ENCODE measurements around the gene OR1L6. TPM values are rescaled to one million over a fixed set of nuclear protein-coding genes. Genes with fewer than 3 reads are reported as not detected.

The OR1L6 gene
- polyA plus RNA-seq, 1 donor (not counting 4 experiments of a cell fraction or from before 2014, with no cell fraction given): not detected

- FAIRE-seq: no peak
Observed at GRCh38 chr9:122791872-122792669, 50.0 kb downstream of the OR1L6 start.

GRCh38 chr9:122797316-122798063, 55.4 kb downstream of the OR1L6 start:
- FAIRE-seq: no peak
- H3K79me2 ChIP-seq (ENCODE audit: control insufficient read depth, insufficient read depth, low read length): no peaks in the 10 kb centered on the region
- no peak overlapping the region for H3K9ac ChIP-seq (ENCODE audit: control insufficient read depth, extremely low read depth, insufficient read depth, low read length)
- H3K4me2 ChIP-seq (ENCODE audit: control insufficient read depth, extremely low read depth, insufficient read depth, low read depth, low read length): no peak overlapping the region
- no peak overlapping the region for H3K27ac ChIP-seq (ENCODE audit: control insufficient read depth, insufficient read depth, low read length)
- no peaks in the 10 kb centered on the region for H3K27me3 ChIP-seq (ENCODE audit: control insufficient read depth, extremely low read depth, insufficient read depth, low read length)
- no peak overlapping the region for H2AFZ ChIP-seq (ENCODE audit: control insufficient read depth, low read length)
- TF ChIP-seq EZH2 (IDR thresholded peaks at IDR 0.05; ENCODE audit: low read length) (no peak), CTCF (optimal IDR thresholded peaks at IDR 0.05 in 1 of 3, IDR thresholded peaks at IDR 0.05 in 1 of 3, conservative IDR thresholded peaks at IDR 0.05 in 1 of 3; ENCODE audit: extremely low read depth in 1 of 3, insufficient read depth in 2 of 3, low read length in 3 of 3) (peak in 1 of 3 experiments; percentile 12)
- H3K36me3 ChIP-seq (ENCODE audit: control insufficient read depth in 2 of 2, extremely low read depth in 1 of 2, insufficient read depth in 2 of 2, low read length in 2 of 2): no peaks in the 10 kb centered on the region
- DNase-seq (ENCODE audit: low read depth, low spot score): no peak
- H3K4me3 ChIP-seq (ENCODE audit: control insufficient read depth in 2 of 3, extremely low read depth in 1 of 3, insufficient read depth in 2 of 3, low read depth in 1 of 3, low read length in 3 of 3): no peak overlapping the region
- H3K4me1 ChIP-seq (ENCODE audit: control insufficient read depth, extremely low read depth, insufficient read depth, low read length): no peaks in the 10 kb centered on the region
- H4K20me1 ChIP-seq (ENCODE audit: control insufficient read depth, extremely low read depth, insufficient read depth, low read length): no peaks in the 10 kb centered on the region
- no peaks in the 10 kb centered on the region for H3K9me1 ChIP-seq (ENCODE audit: control insufficient read depth, extremely low read depth, insufficient read depth, low read length)
- no peaks in the 10 kb centered on the region for H3K9me3 ChIP-seq (ENCODE audit: control insufficient read depth, low read depth, low read length)
- dilution Hi-C loops (cut with MboI; ENCODE audit: extremely low pct_ligation_motif_present, low sequenced_read_pairs): no loop called here

More at GRCh38 chr9:122791872-122792669, 50.0 kb downstream of the OR1L6 start:
- Histone ChIP-seq H3K4me3 (ENCODE audit: control insufficient read depth in 2 of 3, extremely low read depth in 1 of 3, insufficient read depth in 2 of 3, low read depth in 1 of 3, low read length in 3 of 3) (no peak overlapping the region), H3K9me3 (ENCODE audit: control insufficient read depth, low read depth, low read length) (no peaks in the 10 kb centered on the region), H3K4me1 (ENCODE audit: control insufficient read depth, extremely low read depth, insufficient read depth, low read length) (no peaks in the 10 kb centered on the region), H2AFZ (ENCODE audit: control insufficient read depth, low read length) (no peak overlapping the region), H4K20me1 (ENCODE audit: control insufficient read depth, extremely low read depth, insufficient read depth, low read length) (no peaks in the 10 kb centered on the region), H3K9ac (ENCODE audit: control insufficient read depth, extremely low read depth, insufficient read depth, low read length) (no peak overlapping the region), H3K9me1 (ENCODE audit: control insufficient read depth, extremely low read depth, insufficient read depth, low read length) (no peaks in the 10 kb centered on the region), H3K79me2 (ENCODE audit: control insufficient read depth, insufficient read depth, low read length) (no peaks in the 10 kb centered on the region), H3K4me2 (ENCODE audit: control insufficient read depth, extremely low read depth, insufficient read depth, low read depth, low read length) (no peak overlapping the region), H3K27ac (ENCODE audit: control insufficient read depth, insufficient read depth, low read length) (no peak overlapping the region), H3K27me3 (ENCODE audit: control insufficient read depth, extremely low read depth, insufficient read depth, low read length) (no peaks in the 10 kb centered on the region), H3K36me3 (ENCODE audit: control insufficient read depth in 2 of 2, extremely low read depth in 1 of 2, insufficient read depth in 2 of 2, low read length in 2 of 2) (no peaks in the 10 kb centered on the region)
- no peak for DNase-seq (ENCODE audit: low read depth, low spot score)
- TF ChIP-seq CTCF (optimal IDR thresholded peaks at IDR 0.05 in 1 of 3, IDR thresholded peaks at IDR 0.05 in 1 of 3, conservative IDR thresholded peaks at IDR 0.05 in 1 of 3; ENCODE audit: extremely low read depth in 1 of 3, insufficient read depth in 2 of 3, low read length in 3 of 3): no peak
- no peak for TF ChIP-seq EZH2 (IDR thresholded peaks at IDR 0.05; ENCODE audit: low read length)
- dilution Hi-C loops (cut with MboI; ENCODE audit: extremely low pct_ligation_motif_present, low sequenced_read_pairs): no loop called here

Other genes starting within 250 kb of the OR1L6 start
- not detected in 3 replicates for gene OR1J2, start 231.5 kb upstream of the OR1L6 start, polyA plus RNA-seq
- gene OR1J4, start 223.2 kb upstream of the OR1L6 start, polyA plus RNA-seq: not detected in 3 replicates
- not detected in 3 replicates for gene OR1N1, start 215.0 kb upstream of the OR1L6 start, polyA plus RNA-seq
- gene OR1N2, start 189.2 kb upstream of the OR1L6 start, polyA plus RNA-seq: not detected in 3 replicates
- gene OR1L8, start 158.9 kb upstream of the OR1L6 start, polyA plus RNA-seq: not detected in 3 replicates
- gene OR1Q1, start 127.6 kb upstream of the OR1L6 start, polyA plus RNA-seq: not detected in 3 replicates
- gene OR1B1, start 84.7 kb upstream of the OR1L6 start, polyA plus RNA-seq: not detected in 3 replicates
- not detected in 3 replicates for gene OR1L1, start 80.6 kb upstream of the OR1L6 start, polyA plus RNA-seq
- not detected in 3 replicates for gene OR1L3, start 67.2 kb upstream of the OR1L6 start, polyA plus RNA-seq
- gene OR1L4, start 18.3 kb upstream of the OR1L6 start, polyA plus RNA-seq: not detected in 3 replicates
- not detected in 3 replicates for gene OR5C1, start 46.6 kb downstream of the OR1L6 start, polyA plus RNA-seq
- gene OR1K1, start 57.8 kb downstream of the OR1L6 start, polyA plus RNA-seq: not detected in 3 replicates
- 7.3 to 11.5 TPM (median 10.5 TPM) in 3 replicates for gene PDCL, start 86.3 kb downstream of the OR1L6 start, polyA plus RNA-seq
- 31.0 to 35.0 TPM (median 34.2 TPM) in 3 replicates for gene RC3H2, start 163.1 kb downstream of the OR1L6 start, polyA plus RNA-seq
- 4.9 to 7.3 TPM (median 5.7 TPM) in 3 replicates for gene ZBTB6, start 171.0 kb downstream of the OR1L6 start, polyA plus RNA-seq
- 2.4 to 4.1 TPM (median 2.7 TPM) in 3 replicates for gene ZBTB26, start 189.2 kb downstream of the OR1L6 start, polyA plus RNA-seq
- gene RABGAP1, start 198.7 kb downstream of the OR1L6 start, polyA plus RNA-seq: 32.9 to 40.6 TPM (median 34.1 TPM) in 3 replicates

All from keratinocyte (primary cell).